Stimulated activated CD4-positive, alpha-beta T cell treated with anti-CD3 and anti-CD28 coated beads, Interleukin-2, amount 100 ng/mL, for 48 hours (primary cell): ENCODE measurements around the gene TXNDC17.
"Not testable (repeated sequence)": the region's sequence is repeated elsewhere in the genome, so short reads cannot be mapped to it uniquely, and the experiment has no call there.

Source experiments
- DNase-seq, 2 donors: peaks; one replicate each; pipeline ENCODE4 v3.0.0-alpha.2; 2020

TXNDC17 gene

GRCh38 chr17:6637458-6637840 is 3.4 kb upstream of the TXNDC17 start:
- no peak for DNase-seq

GRCh38 chr17:6638046-6638908 is 2.6 kb upstream of the TXNDC17 start:
- DNase-seq = no peak

GRCh38 chr17:6639014-6639585 is 1.8 kb upstream of the TXNDC17 start:
- DNase-seq = no peak

GRCh38 chr17:6639586-6640535 is 999 bp upstream of the TXNDC17 start:
- DNase-seq = no peak

GRCh38 chr17:6641247-6641863 is 495 bp downstream of the TXNDC17 start:
- DNase-seq = no peak

GRCh38 chr17:6642592-6642991 is 1.7 kb downstream of the TXNDC17 start:
- no peak for DNase-seq

- no peak for DNase-seq
Observed at GRCh38 chr17:6643451-6644125, 2.7 kb downstream of the TXNDC17 start.

GRCh38 chr17:6648181-6648580 is 7.3 kb downstream of the TXNDC17 start:
- no peak for DNase-seq

- peak; percentile 92 to 94 for DNase-seq
Observed at GRCh38 chr17:6651354-6651918, 10.6 kb downstream of the TXNDC17 start, which contains the start of the genes C17orf100 and MED31. TSS of gene C17orf100 (plus strand) at chr17:6651762. CDS start at chr17:6651914, 152 bp downstream. TSS of gene MED31 (minus strand) at chr17:6651605. CDS start at chr17:6651528, 77 bp downstream.

GRCh38 chr17:6651919-6652452 is 11.1 kb downstream of the TXNDC17 start:
- DNase-seq = no peak

GRCh38 chr17:6654841-6655731 is 14.2 kb downstream of the TXNDC17 start:
- no peak for DNase-seq

GRCh38 chr17:6655732-6656361 is 15.0 kb downstream of the TXNDC17 start:
- not testable (repeated sequence) for DNase-seq

GRCh38 chr17:6656797-6657632 is 16.2 kb downstream of the TXNDC17 start:
- DNase-seq = peak; percentile 45 to 58

- DNase-seq = no peak
Observed at GRCh38 chr17:6657633-6658287, 16.9 kb downstream of the TXNDC17 start.

GRCh38 chr17:6658411-6658810 is 17.6 kb downstream of the TXNDC17 start:
- not testable (repeated sequence) for DNase-seq

GRCh38 chr17:6660101-6660500 is 19.2 kb downstream of the TXNDC17 start:
- DNase-seq = no peak

GRCh38 chr17:6660805-6661463 is 20.1 kb downstream of the TXNDC17 start:
- DNase-seq = no peak

- DNase-seq = no peak
Observed at GRCh38 chr17:6661464-6661848, 20.6 kb downstream of the TXNDC17 start.
